Neural progenitor cell (in vitro differentiated cells): ENCODE measurements around the gene DACH1. TPM values are rescaled to one million over a fixed set of nuclear protein-coding genes. Genes with fewer than 3 reads are reported as not detected.

Experiments used
- DNase-seq: peaks from one replicate; pipeline ENCODE4 v3.0.0-alpha.2; 2016; ENCODE audit warnings: low spot score
- H2AFZ ChIP-seq: fragments of 200-600 bp; sonication (generic); replicated peaks from 2 replicates; pipeline ENCODE4 v1.6.1; 2016; ENCODE audit warnings: antibody characterized with exemption
- H3F3A ChIP-seq: fragments of 200-600 bp; sonication (generic); 2 replicates; pipeline ENCODE4 v1.6.1; 2016; ENCODE audit warnings: antibody characterized with exemption, low read depth
- H3K27ac ChIP-seq: fragments of 200-600 bp; sonication (generic); 2 replicates; pipeline ENCODE4 v1.5.1; 2016; ENCODE audit warnings: mild to moderate bottlenecking
- H3K27me3 ChIP-seq: fragments of 200-600 bp; sonication (generic); 2 replicates; pipeline ENCODE4 v1.6.1; 2016; ENCODE audit warnings: mild to moderate bottlenecking, moderate library complexity
- H3K36me3 ChIP-seq: fragments of 200-600 bp; sonication (generic); 2 replicates; pipeline ENCODE4 v1.5.1; 2016
- H3K4me1 ChIP-seq: fragments of 200-600 bp; sonication (generic); 2 replicates; pipeline ENCODE4 v1.6.1; 2016; ENCODE audit warnings: mixed run types
- H3K4me2 ChIP-seq: fragments of 200-600 bp; sonication (generic); 2 replicates; pipeline ENCODE4 v1.6.1; 2016
- H3K4me3 ChIP-seq: fragments of 200-600 bp; sonication (generic); 2 replicates; pipeline ENCODE4 v1.5.1; 2016
- H3K79me2 ChIP-seq: fragments of 200-600 bp; sonication (generic); 2 replicates; pipeline ENCODE4 v1.6.1; 2016; ENCODE audit warnings: low read depth
- H3K9ac ChIP-seq: fragments of 200-600 bp; sonication (generic); 2 replicates; pipeline ENCODE4 v1.6.1; 2016
- H3K9me3 ChIP-seq: fragments of 200-600 bp; sonication (generic); 2 replicates; pipeline ENCODE4 v1.5.1; 2016; ENCODE audit warnings: low read depth
- H4K20me1 ChIP-seq: fragments of 200-600 bp; sonication (generic); 2 replicates; pipeline ENCODE4 v1.6.1; 2016; ENCODE audit warnings: low read depth
- H3K27ac Mint-ChIP-seq: 3 replicates; pipeline ENCODE4 v1.8.0; 2021; ENCODE audit warnings: mixed read lengths
- H3K27me3 Mint-ChIP-seq: 2 replicates; pipeline ENCODE4 v1.8.0; 2022; ENCODE audit warnings: low read depth, mild to moderate bottlenecking, inconsistent platforms, moderate library complexity, mixed read lengths; ENCODE audit not compliant: insufficient read depth
- H3K36me3 Mint-ChIP-seq: 3 replicates; pipeline ENCODE4 v1.8.0; 2021; ENCODE audit warnings: mixed read lengths
- H3K4me1 Mint-ChIP-seq: 3 replicates; pipeline ENCODE4 v1.8.0; 2021; ENCODE audit warnings: mixed read lengths
- H3K4me3 Mint-ChIP-seq: 3 replicates; pipeline ENCODE4 v1.8.0; 2021; ENCODE audit warnings: mild to moderate bottlenecking, moderate library complexity, mixed read lengths
- H3K9me3 Mint-ChIP-seq: 3 replicates; pipeline ENCODE4 v1.8.0; 2020; ENCODE audit warnings: mixed read lengths
- EZH2 ChIP-seq: fragments of 200-600 bp; sonication (generic); IDR thresholded peaks from 2 replicates; pipeline ENCODE4 v1.6.1; 2017; ENCODE audit warnings: antibody characterized with exemption, mild to moderate bottlenecking, moderate library complexity
- EZH2phosphoT487 ChIP-seq: fragments of 200-600 bp; sonication (generic); IDR thresholded peaks from 2 replicates; pipeline ENCODE4 v1.6.1; 2017; ENCODE audit warnings: antibody characterized with exemption
- total RNA-seq: library from RNA; depleted of rRNA; stranded (reverse); fragments of >200 nt; gene quantifications from 2 replicates; pipeline ENCODE4 v1.2.3, GENCODE V29; 2015; ENCODE audit warnings: low replicate concordance
- TF ChIP-seq, protein P1 (sequence below): fragments of 200-600 bp; sonication (generic); IDR thresholded peaks from 2 replicates; pipeline ENCODE4 v1.5.1; 2017; ENCODE audit warnings: antibody characterized with exemption, mild to moderate bottlenecking

DACH1 gene
- total RNA-seq, 1 donor from 2014 or later, result 27.6 TPM

DNA sequence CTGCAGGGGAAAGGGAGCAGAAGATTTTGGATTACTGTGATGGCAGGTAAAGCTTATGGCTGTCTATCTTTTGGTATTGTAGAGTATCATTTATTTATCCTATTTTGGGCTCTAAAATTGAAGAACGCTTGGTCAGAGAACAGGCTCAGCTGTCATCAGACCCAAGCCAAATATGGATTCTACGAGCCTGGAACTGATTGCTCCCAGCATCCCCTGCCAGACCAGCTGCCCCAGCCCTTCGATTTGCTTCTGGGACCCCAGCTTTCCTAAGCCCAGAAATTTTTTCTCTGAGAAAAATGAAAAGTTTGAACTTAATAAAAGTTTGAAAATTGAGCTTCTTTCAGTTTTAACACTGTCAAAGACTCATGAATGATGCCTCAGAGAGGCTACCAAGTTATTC, 472.8 kb downstream of the DACH1 start:
- H3K4me1 ChIP-seq, result peaks cover 2% of the 10 kb centered on the region
- no peaks in the 10 kb centered on the region for H3K27me3 Mint-ChIP-seq
- no peak overlapping the region for H3K27ac Mint-ChIP-seq
- no peak overlapping the region for H3K4me3 Mint-ChIP-seq
- TF ChIP-seq, protein P1, sequence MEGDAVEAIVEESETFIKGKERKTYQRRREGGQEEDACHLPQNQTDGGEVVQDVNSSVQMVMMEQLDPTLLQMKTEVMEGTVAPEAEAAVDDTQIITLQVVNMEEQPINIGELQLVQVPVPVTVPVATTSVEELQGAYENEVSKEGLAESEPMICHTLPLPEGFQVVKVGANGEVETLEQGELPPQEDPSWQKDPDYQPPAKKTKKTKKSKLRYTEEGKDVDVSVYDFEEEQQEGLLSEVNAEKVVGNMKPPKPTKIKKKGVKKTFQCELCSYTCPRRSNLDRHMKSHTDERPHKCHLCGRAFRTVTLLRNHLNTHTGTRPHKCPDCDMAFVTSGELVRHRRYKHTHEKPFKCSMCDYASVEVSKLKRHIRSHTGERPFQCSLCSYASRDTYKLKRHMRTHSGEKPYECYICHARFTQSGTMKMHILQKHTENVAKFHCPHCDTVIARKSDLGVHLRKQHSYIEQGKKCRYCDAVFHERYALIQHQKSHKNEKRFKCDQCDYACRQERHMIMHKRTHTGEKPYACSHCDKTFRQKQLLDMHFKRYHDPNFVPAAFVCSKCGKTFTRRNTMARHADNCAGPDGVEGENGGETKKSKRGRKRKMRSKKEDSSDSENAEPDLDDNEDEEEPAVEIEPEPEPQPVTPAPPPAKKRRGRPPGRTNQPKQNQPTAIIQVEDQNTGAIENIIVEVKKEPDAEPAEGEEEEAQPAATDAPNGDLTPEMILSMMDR, result no peak
- no peak for TF ChIP-seq EZH2phosphoT487
- no peak for TF ChIP-seq EZH2
- peaks cover 11% of the 10 kb centered on the region for H3K4me1 Mint-ChIP-seq
- peak overlapping the region; percentile 55 for H2AFZ ChIP-seq
- H3K9me3 Mint-ChIP-seq, result peaks cover 13% of the 10 kb centered on the region
- H3K36me3 Mint-ChIP-seq, result no peaks in the 10 kb centered on the region
- H3K36me3 ChIP-seq, result peaks cover 11% of the 10 kb centered on the region
- no peaks in the 10 kb centered on the region for H4K20me1 ChIP-seq
- H3K79me2 ChIP-seq, result no peaks in the 10 kb centered on the region
- H3K4me2 ChIP-seq, result no peak overlapping the region
- H3K4me3 ChIP-seq, result no peak overlapping the region
- H3K9ac ChIP-seq, result no peak overlapping the region
- H3K27ac ChIP-seq, result no peak overlapping the region
- no peaks in the 10 kb centered on the region for H3K27me3 ChIP-seq
- DNase-seq, result no peak
- H3K9me3 ChIP-seq, result peaks cover 9% of the 10 kb centered on the region
- H3F3A ChIP-seq, result no peaks in the 10 kb centered on the region
